SJSA1 (cell line): ENCODE results near the gene BOD1. TPM values are rescaled to one million over a fixed set of nuclear protein-coding genes. Genes with fewer than 3 reads are reported as not detected.
A peak's percentile ranks its signal among the peaks of the same experiment; 100 is the strongest.

ENCODE experiments used
- DNase-seq, 2 experiments: peaks; one replicate each; pipeline ENCODE4 v3.0.0-alpha.2; 2015 to 2020; ENCODE audit warnings: low spot score in 2 of 2, low read depth in 1 of 2
- H3K27ac ChIP-seq: fragments of 250-450 bp; sonication (Bioruptor Pico); 2 replicates; pipeline ENCODE4 v1.5.1; 2020; ENCODE audit warnings: mild to moderate bottlenecking, moderate library complexity
- H3K27me3 ChIP-seq: fragments of 250-450 bp; sonication (Bioruptor Pico); replicated peaks from 2 replicates; pipeline ENCODE4 v1.5.1; 2020; ENCODE audit warnings: mild to moderate bottlenecking, moderate library complexity
- H3K36me3 ChIP-seq: fragments of 250-450 bp; sonication (Bioruptor Pico); 2 replicates; pipeline ENCODE4 v1.5.1; 2020; ENCODE audit warnings: mild to moderate bottlenecking
- H3K4me1 ChIP-seq: fragments of 250-450 bp; sonication (Bioruptor Pico); replicated peaks from 2 replicates; pipeline ENCODE4 v1.6.1; 2021; ENCODE audit warnings: mild to moderate bottlenecking
- H3K4me3 ChIP-seq: fragments of 250-450 bp; sonication (Bioruptor Pico); 2 replicates; pipeline ENCODE4 v1.5.1; 2020; ENCODE audit warnings: mild to moderate bottlenecking
- H3K9me3 ChIP-seq: fragments of 250-450 bp; sonication (Bioruptor Pico); replicated peaks from 2 replicates; pipeline ENCODE4 v1.5.1; 2020; ENCODE audit warnings: mild to moderate bottlenecking
- total RNA-seq: library from RNA; depleted of rRNA; stranded (reverse); fragments of >200 nt; shearing (Covaris generic); gene quantifications from 2 replicates; pipeline ENCODE4 v1.2.3, GENCODE V29; 2014

Gene BOD1
- total RNA-seq, 1 experiment from 2014 or later, result 128 TPM

DNA sequence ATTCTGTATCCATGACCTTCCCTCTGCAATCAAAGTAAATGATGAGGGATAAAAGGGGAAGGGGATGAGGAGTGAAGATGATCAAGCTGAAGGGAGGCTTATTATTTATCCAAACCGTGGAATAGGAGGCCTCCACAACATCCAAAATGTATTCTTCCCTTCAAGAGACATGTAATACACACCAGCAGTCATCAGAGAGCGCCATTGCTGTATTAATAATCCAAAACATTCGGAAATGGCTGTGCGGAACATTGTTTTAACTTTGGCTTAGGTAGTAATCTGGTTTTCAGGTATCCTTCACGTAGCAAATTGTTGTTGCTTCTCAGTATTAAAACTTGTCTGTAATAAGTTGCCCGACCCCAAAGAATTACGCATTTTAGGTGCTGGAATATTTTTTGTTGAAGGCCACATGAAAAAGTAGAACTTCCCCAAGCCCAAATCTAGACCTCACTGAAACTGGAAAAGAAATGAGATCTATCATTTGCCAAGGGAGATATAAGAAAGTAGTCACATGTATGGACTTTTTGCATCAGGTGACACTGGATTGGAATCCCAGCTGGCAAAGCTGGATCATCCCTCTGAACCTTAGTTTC lies 2.6 kb upstream of the BOD1 start:
- Histone ChIP-seq H3K4me3 (no peak overlapping the region), H3K9me3 (no peaks in the 10 kb centered on the region), H3K27me3 (no peaks in the 10 kb centered on the region), H3K36me3 (peaks cover 18% of the 10 kb centered on the region), H3K27ac (no peak overlapping the region), H3K4me1 (peaks cover 22% of the 10 kb centered on the region)
- peak in 1 of 2 experiments; percentile 64 for DNase-seq

DNA sequence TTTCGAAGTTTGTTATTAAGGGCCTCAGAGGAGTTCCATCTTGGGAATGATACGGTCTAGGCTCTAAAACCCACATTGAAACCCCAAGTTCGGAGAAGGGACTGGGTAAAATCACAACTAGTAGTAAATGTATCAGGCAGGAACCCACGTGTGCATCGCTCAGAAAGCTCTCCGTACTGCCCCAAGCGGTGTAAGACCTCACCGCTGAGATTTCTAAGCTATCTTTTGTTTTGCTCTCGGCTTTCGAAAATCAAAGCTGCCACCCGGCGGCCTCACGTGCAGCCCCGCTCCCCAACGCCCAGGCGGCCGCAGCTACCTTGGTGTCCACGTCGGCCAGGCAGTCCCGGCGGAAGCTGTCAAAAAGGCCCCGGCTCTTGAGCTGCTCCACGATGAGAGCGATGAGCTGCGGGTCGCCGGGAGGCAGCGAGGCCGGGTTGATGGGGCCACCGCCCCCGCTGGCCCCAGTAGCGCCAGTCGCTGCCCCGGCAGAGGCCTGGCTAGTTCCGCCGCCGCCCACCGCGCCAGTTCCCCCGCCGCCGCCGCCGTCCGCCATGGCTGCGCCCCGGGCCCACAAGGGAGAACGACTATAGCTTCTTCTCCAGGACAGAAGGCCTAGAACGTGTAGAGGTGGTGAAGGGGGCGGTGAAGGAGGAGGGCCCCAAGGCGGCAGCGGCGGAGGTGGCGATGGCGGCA lies 420 bp downstream of the BOD1 start:
- peaks cover 48% of the 10 kb centered on the region for H3K36me3 ChIP-seq
- H3K4me3 ChIP-seq, result peak overlapping the region; percentile 90
- no peaks in the 10 kb centered on the region for H3K9me3 ChIP-seq
- no peaks in the 10 kb centered on the region for H3K27me3 ChIP-seq
- peak; percentile 82 to 84 for DNase-seq
- H3K4me1 ChIP-seq, result peaks cover 22% of the 10 kb centered on the region
- H3K27ac ChIP-seq, result peak overlapping the region; percentile 95

DNA sequence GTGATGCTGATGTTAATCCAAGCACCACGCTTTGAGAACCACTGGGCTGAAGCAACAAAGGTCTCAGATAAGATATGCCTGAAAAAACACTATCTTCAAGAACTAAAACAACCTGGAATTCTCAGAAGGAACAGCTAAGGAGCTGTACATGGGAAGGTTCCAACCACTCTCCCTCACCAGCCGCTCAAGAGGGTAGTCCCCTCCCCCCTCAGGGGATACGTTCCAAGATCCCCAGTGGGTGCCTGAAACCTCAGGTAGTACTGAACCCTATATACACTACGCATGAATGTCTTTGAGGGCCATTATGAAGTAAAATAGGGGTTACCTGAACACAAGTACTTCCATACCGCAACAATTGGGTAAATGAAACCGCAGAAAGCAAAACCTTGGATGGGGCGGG lies 1.9 kb downstream of the BOD1 start:
- no peak for DNase-seq
- Histone ChIP-seq H3K27me3 (no peaks in the 10 kb centered on the region), H3K4me3 (no peak overlapping the region), H3K27ac (no peak overlapping the region), H3K9me3 (no peaks in the 10 kb centered on the region), H3K36me3 (peaks cover 62% of the 10 kb centered on the region), H3K4me1 (peaks cover 22% of the 10 kb centered on the region)

DNA sequence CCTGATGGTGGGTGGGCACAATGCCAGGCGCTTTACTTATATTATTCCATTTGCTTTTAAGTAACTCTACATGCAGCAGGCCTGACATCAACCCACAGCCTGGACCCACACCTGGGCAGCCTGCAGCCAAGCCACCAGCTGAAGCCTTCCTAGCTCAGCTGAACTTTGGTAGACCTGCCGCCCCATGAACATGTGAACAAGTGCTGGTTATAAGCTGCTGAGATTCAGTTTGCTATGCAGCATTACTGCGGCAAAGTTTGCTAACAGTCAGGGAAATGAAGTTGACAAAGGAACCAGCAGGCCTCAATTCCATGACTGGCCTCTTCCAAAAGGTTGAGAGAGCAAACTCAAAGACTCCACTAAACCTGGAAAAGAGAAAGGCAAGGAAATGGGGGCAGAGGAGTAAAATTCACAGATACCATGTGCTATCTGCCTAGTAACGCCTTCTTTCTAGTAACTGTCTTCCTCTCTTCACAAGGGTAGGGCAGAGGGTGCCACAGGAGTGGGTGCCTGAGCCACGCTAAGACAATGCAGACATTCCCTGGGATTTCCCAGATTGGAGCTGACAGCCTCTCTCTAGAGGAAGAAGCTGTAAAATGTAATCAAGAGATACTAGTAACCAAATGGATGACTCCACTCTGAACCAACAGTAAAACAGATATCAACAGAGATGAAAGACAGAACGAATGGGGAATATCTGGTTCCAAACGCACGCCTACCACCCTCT lies 2.9 kb downstream of the BOD1 start:
- no peak overlapping the region for H3K4me3 ChIP-seq
- DNase-seq, result no peak
- no peaks in the 10 kb centered on the region for H3K27me3 ChIP-seq
- no peak overlapping the region for H3K27ac ChIP-seq
- no peaks in the 10 kb centered on the region for H3K9me3 ChIP-seq
- H3K36me3 ChIP-seq, result peaks cover 72% of the 10 kb centered on the region
- H3K4me1 ChIP-seq, result peaks cover 22% of the 10 kb centered on the region

DNA sequence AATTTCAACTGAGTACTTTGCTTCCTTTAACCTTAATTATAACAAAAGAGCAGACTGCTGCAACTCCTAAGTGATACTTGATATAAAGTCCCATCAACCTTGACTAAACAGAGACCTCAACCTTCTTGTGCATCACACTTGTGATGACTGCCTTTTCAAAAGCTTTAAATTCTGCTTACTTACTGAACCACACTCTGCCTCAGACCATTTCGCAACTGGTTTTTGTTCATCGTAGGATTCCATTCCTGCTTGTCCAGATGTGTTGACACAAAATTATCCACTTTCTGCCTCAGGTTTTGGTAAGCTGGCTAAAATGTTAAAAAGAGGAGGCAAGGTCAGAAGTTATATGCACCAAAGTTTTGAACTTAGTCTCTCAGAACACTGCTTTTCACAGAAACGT lies 3.5 kb downstream of the BOD1 start:
- no peak overlapping the region for H3K27ac ChIP-seq
- no peak for DNase-seq
- peaks cover 79% of the 10 kb centered on the region for H3K36me3 ChIP-seq

GRCh38 chr5:173611706-173612105 lies 4.7 kb downstream of the BOD1 start:
- H3K4me3 ChIP-seq, result no peak overlapping the region
- no peak overlapping the region for H3K27ac ChIP-seq
- no peaks in the 10 kb centered on the region for H3K27me3 ChIP-seq
- no peaks in the 10 kb centered on the region for H3K9me3 ChIP-seq
- H3K4me1 ChIP-seq, result peaks cover 15% of the 10 kb centered on the region
- H3K36me3 ChIP-seq, result peaks cover 91% of the 10 kb centered on the region
- no peak for DNase-seq

More for the DNA sequence above, 3.5 kb downstream of the BOD1 start:
- Histone ChIP-seq H3K4me1 (peaks cover 22% of the 10 kb centered on the region), H3K27me3 (no peaks in the 10 kb centered on the region), H3K4me3 (no peak overlapping the region), H3K9me3 (no peaks in the 10 kb centered on the region)

GRCh38 chr5:173604141-173604540 lies 12.3 kb downstream of the BOD1 start:
- H3K36me3 ChIP-seq, result peaks cover 48% of the 10 kb centered on the region
- no peaks in the 10 kb centered on the region for H3K9me3 ChIP-seq
- no peak overlapping the region for H3K4me3 ChIP-seq
- no peaks in the 10 kb centered on the region for H3K27me3 ChIP-seq
- H3K4me1 ChIP-seq, result peaks cover 46% of the 10 kb centered on the region
- no peak for DNase-seq
- H3K27ac ChIP-seq, result no peak overlapping the region

- Histone ChIP-seq H3K9me3 (no peaks in the 10 kb centered on the region), H3K27me3 (no peaks in the 10 kb centered on the region), H3K4me1 (peaks cover 58% of the 10 kb centered on the region), H3K36me3 (peaks cover 31% of the 10 kb centered on the region), H3K27ac (peak overlapping the region; percentile 44), H3K4me3 (no peak overlapping the region)
- DNase-seq, result peak; percentile 87 to 91
These were observed 14.0 kb downstream of the BOD1 start for GRCh38 chr5:173602423-173602822.

DNA sequence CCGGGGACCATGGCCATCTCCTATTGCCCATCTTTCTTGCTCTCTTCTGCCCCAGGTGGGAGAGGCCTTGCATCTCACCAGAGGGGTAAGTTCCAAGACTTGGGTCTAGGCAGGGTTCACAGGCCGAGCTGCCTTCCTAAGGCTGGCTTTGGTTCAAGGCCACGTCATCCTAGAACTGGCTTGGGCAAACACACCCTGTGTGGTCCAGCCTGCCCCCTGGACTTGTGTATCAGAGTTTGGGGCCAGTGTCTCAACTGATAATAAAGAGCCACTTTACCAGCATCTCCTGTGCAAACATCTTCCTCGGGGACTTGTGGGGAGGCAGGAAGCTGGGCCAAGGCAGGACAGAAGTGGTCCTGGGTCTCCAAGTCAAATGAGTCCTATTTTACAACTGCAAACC lies 17.8 kb downstream of the BOD1 start:
- DNase-seq, result peak; percentile 95 to 97
- Histone ChIP-seq H3K27me3 (no peaks in the 10 kb centered on the region), H3K9me3 (no peaks in the 10 kb centered on the region), H3K4me3 (no peak overlapping the region), H3K27ac (peak overlapping the region; percentile 20), H3K36me3 (no peaks in the 10 kb centered on the region), H3K4me1 (peaks cover 92% of the 10 kb centered on the region)

- Histone ChIP-seq H3K27me3 (no peaks in the 10 kb centered on the region), H3K27ac (no peak overlapping the region), H3K4me1 (peaks cover 82% of the 10 kb centered on the region), H3K9me3 (peaks cover 8% of the 10 kb centered on the region), H3K4me3 (no peak overlapping the region), H3K36me3 (no peaks in the 10 kb centered on the region)
- DNase-seq, result no peak
These were observed 19.1 kb downstream of the BOD1 start for GRCh38 chr5:173597304-173597703.

DNA sequence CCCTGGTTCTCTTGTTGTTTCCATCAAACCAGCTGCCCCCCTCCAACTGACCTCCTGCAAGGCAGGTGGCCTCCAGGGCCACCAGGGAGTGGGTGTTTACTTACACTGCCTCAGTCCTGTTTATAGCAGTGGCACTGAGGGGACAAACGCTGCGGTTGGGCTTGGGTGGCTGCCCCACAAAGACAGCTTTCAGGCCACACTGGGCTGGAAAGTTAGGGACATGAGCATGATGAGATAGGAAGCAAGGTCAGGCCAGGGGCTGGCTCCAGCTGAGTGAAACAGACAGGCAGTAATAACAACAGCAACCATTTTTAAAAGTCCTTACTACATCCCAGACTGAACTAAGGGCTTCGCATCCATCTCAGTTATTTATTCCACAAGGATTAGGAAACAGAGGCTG lies 20.6 kb downstream of the BOD1 start:
- H3K27me3 ChIP-seq, result no peaks in the 10 kb centered on the region
- peaks cover 68% of the 10 kb centered on the region for H3K4me1 ChIP-seq
- DNase-seq, result peak; percentile 93
- H3K4me3 ChIP-seq, result no peak overlapping the region
- H3K27ac ChIP-seq, result peak overlapping the region; percentile 48
- no peaks in the 10 kb centered on the region for H3K36me3 ChIP-seq
- H3K9me3 ChIP-seq, result peaks cover 15% of the 10 kb centered on the region

GRCh38 chr5:173594061-173594460 lies 22.4 kb downstream of the BOD1 start:
- DNase-seq, result peak in 1 of 2 experiments; percentile 64
- H3K27ac ChIP-seq, result peak overlapping the region; percentile 53
- H3K27me3 ChIP-seq, result no peaks in the 10 kb centered on the region
- H3K4me1 ChIP-seq, result peaks cover 51% of the 10 kb centered on the region
- H3K9me3 ChIP-seq, result peaks cover 15% of the 10 kb centered on the region
- H3K36me3 ChIP-seq, result no peaks in the 10 kb centered on the region
- no peak overlapping the region for H3K4me3 ChIP-seq

DNA sequence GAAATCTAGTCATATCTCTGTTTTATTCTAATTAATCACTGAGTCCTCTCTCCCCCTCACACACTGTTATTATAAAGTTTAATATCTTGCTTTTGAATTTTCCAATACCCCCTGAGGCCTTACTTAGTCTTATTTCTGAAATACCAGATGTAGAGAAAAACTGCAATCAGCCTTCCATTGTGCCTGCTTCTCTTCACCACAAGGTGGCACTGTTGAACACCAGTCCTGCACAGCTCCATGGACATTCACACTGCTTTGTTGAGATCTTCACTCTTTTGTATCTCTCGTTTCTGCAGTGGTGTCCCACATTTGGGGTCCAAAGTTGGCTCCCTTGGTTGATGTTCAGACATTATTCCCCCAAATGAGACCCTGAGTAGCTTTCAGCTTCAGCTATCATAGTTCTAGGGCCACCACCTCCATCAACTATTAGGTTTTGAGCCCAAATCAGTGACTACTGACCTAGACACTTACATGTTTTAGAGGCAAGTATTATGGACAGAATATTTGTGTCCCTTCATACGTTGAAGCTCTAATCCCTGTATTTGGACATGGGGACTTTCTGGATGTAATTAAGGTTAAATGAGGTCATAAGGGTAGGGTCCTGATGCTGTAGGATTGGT lies 24.3 kb downstream of the BOD1 start:
- no peak for DNase-seq
- Histone ChIP-seq H3K27me3 (no peaks in the 10 kb centered on the region), H3K9me3 (peaks cover 15% of the 10 kb centered on the region), H3K27ac (no peak overlapping the region), H3K4me1 (peaks cover 38% of the 10 kb centered on the region), H3K36me3 (no peaks in the 10 kb centered on the region), H3K4me3 (no peak overlapping the region)

GRCh38 chr5:173591056-173591514 lies 25.4 kb downstream of the BOD1 start:
- Histone ChIP-seq H3K9me3 (peaks cover 18% of the 10 kb centered on the region), H3K4me1 (peaks cover 28% of the 10 kb centered on the region), H3K36me3 (no peaks in the 10 kb centered on the region), H3K27me3 (no peaks in the 10 kb centered on the region), H3K4me3 (no peak overlapping the region), H3K27ac (no peak overlapping the region)
- no peak for DNase-seq
